ENCODE measurements around the gene UBA52. TPM values are rescaled to one million over a fixed set of nuclear protein-coding genes. Genes with fewer than 3 reads are reported as not detected.
"Not testable (repeated sequence)": the region's sequence is repeated elsewhere in the genome, so short reads cannot be mapped to it uniquely, and the experiment has no call there.

The UBA52 gene
- total RNA-seq, 1 donor from 2014 or later, result 1,453 TPM

DNA sequence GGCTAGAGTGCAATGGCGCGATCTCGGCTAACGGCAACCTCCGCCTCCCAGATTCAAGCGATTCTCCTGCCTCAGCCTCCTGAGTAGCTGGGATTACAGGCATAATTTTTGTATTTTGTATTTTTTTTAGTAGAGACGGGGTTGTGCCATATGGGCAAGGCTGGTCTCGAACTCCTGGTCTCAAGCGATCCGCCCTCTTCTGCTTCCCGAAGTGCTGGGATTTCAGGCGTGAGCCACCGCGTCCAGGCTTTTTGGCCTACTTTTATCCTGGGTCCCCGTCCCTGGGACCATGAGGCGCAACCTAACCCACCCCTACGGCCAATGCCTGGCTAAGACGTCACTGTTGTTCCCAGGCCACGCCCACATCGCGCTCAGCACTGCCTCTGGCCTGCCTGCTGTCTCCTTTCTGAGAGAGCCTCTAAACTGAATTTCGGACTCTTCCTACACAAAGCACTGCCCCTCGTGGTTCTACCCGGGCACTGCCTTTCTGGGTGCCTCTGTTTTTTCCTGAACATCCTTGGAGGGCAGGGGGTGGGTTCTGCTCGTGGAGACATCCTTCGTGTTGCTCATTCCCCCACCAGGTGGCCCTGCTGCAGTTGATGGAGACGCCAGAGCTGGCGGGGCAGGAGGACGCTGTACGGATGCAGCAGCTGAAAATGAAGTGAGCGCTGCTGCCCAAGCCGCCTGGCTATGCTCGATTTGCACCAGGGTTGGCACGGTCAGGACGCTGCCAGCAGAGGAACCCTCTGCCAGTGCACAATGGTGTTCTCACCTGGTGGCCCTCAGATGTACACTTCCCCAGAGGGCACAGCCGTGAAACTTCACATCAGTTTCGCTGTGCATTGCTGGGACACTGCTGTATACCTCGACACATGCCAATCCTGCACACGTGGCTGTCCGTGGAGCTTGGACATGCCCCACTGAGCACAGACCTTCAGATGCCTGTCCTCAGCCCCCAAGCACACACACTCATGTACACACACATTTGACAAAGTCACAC is 18.9 kb downstream of the UBA52 start:
- intact Hi-C loops (cut with micrococcal nuclease), result loop anchor here (5.0 kb wide), 1 partner anchor 257 kb away; no protein-coding TSS in a partner anchor

DNA sequence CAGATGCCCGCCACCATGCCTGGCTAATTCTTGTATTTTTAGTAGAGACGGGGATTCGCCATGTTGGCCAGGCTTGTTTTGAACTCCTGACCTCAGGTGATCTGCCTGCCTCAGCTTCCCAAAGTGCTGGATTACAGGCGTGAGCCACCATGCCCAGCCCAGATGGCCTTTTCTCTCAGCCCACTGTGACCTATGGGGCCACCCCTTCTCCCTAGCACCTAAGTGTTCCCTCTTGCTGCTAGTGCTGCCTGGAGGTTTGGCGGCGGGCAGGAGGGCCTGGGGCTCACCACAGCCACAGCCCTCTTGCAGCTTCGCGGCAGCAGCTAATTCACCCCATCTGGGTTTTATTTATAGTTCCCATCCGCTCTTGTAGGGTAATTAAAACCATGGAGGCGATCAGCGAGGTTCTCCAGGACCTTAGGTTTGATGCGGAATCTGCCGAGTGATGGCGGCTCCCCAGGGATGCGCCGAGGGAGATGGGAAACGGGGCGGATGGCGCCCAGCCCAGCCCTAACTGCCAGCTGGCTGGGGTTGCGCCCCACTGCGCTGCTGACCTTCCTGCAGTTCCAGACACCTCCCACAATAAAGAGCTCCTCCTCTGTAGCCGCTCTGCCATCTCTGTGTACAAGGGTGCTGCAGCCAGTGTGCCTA is 20.2 kb downstream of the UBA52 start:
- intact Hi-C loops (cut with micrococcal nuclease), result loop anchor here (5.0 kb wide), 1 partner anchor 255 kb away; no protein-coding TSS in a partner anchor

DNA sequence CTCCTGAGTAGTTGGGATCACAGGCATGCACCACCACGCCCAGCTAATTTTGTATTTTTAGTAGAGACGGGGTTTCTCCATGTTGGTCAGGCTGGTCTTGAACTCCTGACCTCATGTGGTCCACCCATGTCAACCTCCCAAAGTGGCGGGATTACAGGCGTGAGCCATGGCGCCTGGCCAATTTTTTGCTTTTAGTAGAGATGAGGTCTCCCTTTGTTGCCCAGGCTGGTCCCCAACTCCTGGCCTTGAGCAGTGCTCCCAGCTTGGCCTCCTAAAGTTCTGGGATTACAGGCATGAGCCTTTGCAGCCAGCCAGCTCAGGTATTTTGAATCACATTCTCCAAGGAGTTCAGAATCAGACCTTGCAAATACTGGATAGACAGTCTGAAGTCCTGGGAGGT is 21.1 kb downstream of the UBA52 start:
- intact Hi-C loops (cut with micrococcal nuclease), result loop anchor here (5.0 kb wide), 1 partner anchor 255 kb away; no protein-coding TSS in a partner anchor

GRCh38 chr19:18593367-18594095 is 21.9 kb downstream of the UBA52 start:
- intact Hi-C loops (cut with micrococcal nuclease), result loop anchor here (1.0 to 5.0 kb wide), 3 partner anchors 43 to 273 kb away; no protein-coding TSS in a partner anchor

DNA sequence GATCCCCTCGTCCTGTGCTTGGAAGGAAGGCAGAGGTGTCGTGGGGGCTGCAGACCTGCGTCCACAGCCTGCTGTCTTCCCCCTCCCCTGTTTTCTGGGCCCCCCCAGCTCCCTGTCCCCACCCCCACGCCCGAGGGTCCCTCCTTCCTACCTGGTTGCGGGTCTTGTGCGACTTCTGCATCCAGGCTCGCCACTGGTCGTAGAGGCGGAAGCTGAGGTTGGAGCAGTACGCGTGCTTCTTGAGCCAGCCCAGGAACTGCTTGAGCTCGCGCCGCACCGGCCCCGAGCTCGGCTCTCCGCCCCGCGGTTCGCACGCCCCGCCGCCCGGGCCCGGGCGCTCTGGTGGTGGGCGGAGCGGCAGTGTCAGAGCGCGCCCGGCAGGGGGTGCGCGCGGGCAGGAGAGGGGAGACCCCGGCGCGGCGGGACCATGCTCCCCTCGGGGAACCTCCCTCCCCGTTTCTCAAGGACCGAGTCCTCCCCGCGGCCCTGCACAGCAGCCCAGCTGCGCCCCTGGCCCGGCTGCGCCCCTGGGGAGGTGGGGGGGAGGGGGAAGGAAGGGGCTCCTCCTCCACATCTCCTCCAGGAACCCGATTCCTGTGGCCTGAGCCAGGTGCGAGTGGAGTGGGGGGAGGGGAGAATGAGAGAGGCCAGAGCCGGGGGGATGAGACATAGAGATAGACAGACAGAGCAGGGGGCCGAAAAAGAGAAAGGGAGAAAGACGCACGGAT is 22.6 kb downstream of the UBA52 start:
- intact Hi-C loops (cut with micrococcal nuclease), result loop anchor here (1.0 to 5.0 kb wide), 3 partner anchors 42 to 272 kb away; no protein-coding TSS in a partner anchor

- intact Hi-C loops (cut with micrococcal nuclease), result loop anchor here (1.0 to 5.0 kb wide), 3 partner anchors 41 to 271 kb away; no protein-coding TSS in a partner anchor
These were observed 23.2 kb downstream of the UBA52 start for GRCh38 chr19:18594824-18595373.

DNA sequence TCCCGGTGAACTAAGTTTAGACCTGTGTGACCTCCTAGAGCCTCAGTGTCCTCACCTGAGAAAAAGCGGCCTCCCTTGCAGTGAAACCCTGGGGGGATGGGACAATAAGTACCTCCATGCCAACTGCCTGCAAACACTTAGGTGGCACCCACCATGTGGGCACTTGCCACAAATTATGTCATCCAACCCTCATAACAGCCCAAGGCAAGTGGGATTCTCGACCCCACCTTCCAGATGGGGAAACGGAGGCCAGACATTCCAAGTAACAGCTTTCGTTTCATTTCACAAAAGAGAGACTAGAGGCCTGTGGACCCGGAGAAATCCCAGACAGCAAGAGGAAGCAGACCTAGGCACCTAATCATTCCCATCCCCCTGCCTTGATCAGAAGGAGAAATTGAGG is 23.8 kb downstream of the UBA52 start:
- intact Hi-C loops (cut with micrococcal nuclease), result no loop called here

GRCh38 chr19:18596752-18597157 is 25.1 kb downstream of the UBA52 start:
- intact Hi-C loops (cut with micrococcal nuclease), result no loop called here

- intact Hi-C loops (cut with micrococcal nuclease), result no loop called here
These were observed 26.4 kb downstream of the UBA52 start for GRCh38 chr19:18597809-18598660.

GRCh38 chr19:18599485-18599884 is 27.8 kb downstream of the UBA52 start:
- intact Hi-C loops (cut with micrococcal nuclease), result no loop called here

- intact Hi-C loops (cut with micrococcal nuclease), result not testable (repeated sequence)
These were observed 29.2 kb downstream of the UBA52 start for GRCh38 chr19:18600692-18601397.

GRCh38 chr19:18601875-18602274 is 30.2 kb downstream of the UBA52 start:
- intact Hi-C loops (cut with micrococcal nuclease), result no loop called here

GRCh38 chr19:18603255-18603957 is 31.7 kb downstream of the UBA52 start:
- intact Hi-C loops (cut with micrococcal nuclease), result no loop called here

- intact Hi-C loops (cut with micrococcal nuclease), result no loop called here
These were observed 32.5 kb downstream of the UBA52 start for GRCh38 chr19:18603958-18604819.

- intact Hi-C loops (cut with micrococcal nuclease), result no loop called here
These were observed 33.1 kb downstream of the UBA52 start for GRCh38 chr19:18604820-18605159.

DNA sequence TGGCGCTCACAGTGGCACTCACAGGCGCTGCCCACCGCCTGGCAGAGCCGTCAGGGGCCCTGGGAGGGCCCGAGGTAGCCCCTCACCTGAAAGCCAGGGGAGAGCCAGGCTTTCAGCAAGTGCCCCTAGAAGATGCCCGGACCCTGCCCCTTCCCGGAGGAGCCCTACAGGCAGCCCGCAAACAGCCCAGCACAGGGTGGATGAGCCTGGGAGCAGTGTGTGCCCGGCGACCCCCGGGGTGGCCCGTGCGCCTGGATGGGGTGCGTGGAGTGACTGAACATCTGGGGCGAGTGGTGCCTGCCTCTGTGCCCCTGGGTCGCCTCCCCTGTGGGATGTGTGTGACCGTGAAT is 33.5 kb downstream of the UBA52 start:
- intact Hi-C loops (cut with micrococcal nuclease), result no loop called here

DNA sequence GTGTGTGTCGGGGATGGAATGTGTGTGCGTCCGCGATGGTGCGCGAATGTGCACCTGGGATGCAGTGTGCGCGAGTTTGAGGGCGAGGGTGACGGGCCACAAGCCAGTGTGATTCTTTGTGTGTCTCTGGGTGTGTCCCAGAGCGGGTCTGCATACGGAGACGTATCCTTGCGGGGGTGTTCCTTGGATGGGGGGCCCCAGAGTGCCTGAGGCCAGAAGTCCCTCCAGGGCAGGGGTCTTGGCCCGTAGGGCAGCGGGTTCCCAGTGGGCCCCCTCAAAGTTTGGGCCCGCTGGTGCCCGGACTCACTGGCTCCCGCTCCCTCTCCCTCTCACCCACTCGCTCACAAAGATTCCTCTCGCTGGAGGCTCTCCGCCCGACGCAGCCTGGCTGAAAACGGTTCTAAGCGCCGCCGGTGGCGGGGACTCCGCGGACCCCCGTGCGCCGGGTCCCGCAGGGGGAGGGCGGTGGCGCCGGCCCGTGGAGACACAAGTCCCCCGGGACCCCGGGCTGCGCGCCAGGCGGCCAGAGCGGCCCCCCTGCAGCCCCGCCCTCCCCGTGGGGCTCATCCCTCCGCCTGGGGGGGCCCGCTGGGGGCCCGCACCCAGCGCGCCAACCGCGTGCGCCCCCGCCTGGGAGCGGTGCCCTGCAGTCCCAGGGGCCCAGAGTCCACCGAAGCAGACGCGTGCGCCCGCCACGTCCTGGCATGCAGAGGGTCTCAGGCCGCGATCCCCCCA is 34.1 kb downstream of the UBA52 start:
- intact Hi-C loops (cut with micrococcal nuclease), result no loop called here

Data from T-helper 1 cell treated with Interleukin-12 subunit alpha and Interleukin-12 subunit beta and Interleukin-4 antibody, amounts not matched to agents 30 ng/mL and 1 ng/mL, for 36 hours (primary cell).